ENCODE measurements around the gene RPP25L. TPM values are rescaled to one million over a fixed set of nuclear protein-coding genes. Genes with fewer than 3 reads are reported as not detected.

Gene RPP25L
- polyA plus RNA-seq (2013): 16.8 and 17.4 TPM in 2 replicates

- DNase-seq: peak; percentile 84 to 96
Measured at GRCh38 chr9:34611811-34612787, at the start of gene RPP25L. Gene RPP25L, minus strand, starts transcription at chr9:34612097. Its CDS starts 801 bp downstream, at chr9:34611296.

GRCh38 chr9:34659592-34660253 lies 47.8 kb upstream of the RPP25L start:
- peaks cover under 1% of the 10 kb centered on the region for H3K79me2 ChIP-seq (ENCODE audit: control insufficient read depth, insufficient read depth, low read length, poor library complexity)
- H3K27ac ChIP-seq (ENCODE audit: low read depth, low read length): no peak overlapping the region
- peaks cover 3% of the 10 kb centered on the region for H3K9me3 ChIP-seq (ENCODE audit: insufficient read depth, low read depth, low read length)
- H3K4ac ChIP-seq (ENCODE audit: low read depth, low read length): no peak overlapping the region
- no peak overlapping the region for H3K18ac ChIP-seq (ENCODE audit: low read length)
- H3K36me3 ChIP-seq (ENCODE audit: control insufficient read depth in 1 of 2, insufficient read depth in 2 of 2, low read length in 2 of 2): peaks cover 0 to 3% of the 10 kb centered on the region in 2 experiments
- no peak overlapping the region for H4K8ac ChIP-seq (ENCODE audit: low read depth, low read length)
- no peak overlapping the region for H2AK5ac ChIP-seq (ENCODE audit: low read length)
- no peak overlapping the region for H3K23ac ChIP-seq (ENCODE audit: low read length)
- H3K4me1 ChIP-seq (ENCODE audit: control insufficient read depth in 1 of 2, insufficient read depth in 2 of 2, low read length in 2 of 2): peaks cover 2 to 3% of the 10 kb centered on the region in 2 experiments
- H3K27me3 ChIP-seq (ENCODE audit: insufficient read depth, low read length): no peaks in the 10 kb centered on the region
- no peak overlapping the region for H2AFZ ChIP-seq (ENCODE audit: insufficient read depth, low read length, poor library complexity)
- no peak overlapping the region for H2BK5ac ChIP-seq (ENCODE audit: low read depth, low read length, poor library complexity)
- H2BK120ac ChIP-seq (ENCODE audit: insufficient read depth, low read length, poor library complexity): no peak overlapping the region
- H4K12ac ChIP-seq (ENCODE audit: low read depth, low read length): no peak overlapping the region
- peak; percentile 92 to 97 for DNase-seq
- H3K9ac ChIP-seq (ENCODE audit: low read length): no peak overlapping the region
- no peak overlapping the region for H3K4me3 ChIP-seq (ENCODE audit: low read depth, low read length)
- H3K79me1 ChIP-seq (ENCODE audit: low read length): no peaks in the 10 kb centered on the region
- no peak overlapping the region for H4K91ac ChIP-seq (ENCODE audit: low read depth, low read length)
- H3K4me2 ChIP-seq (ENCODE audit: low read length): no peak overlapping the region
- no peak overlapping the region for H2BK12ac ChIP-seq (ENCODE audit: low read length)
- no peak overlapping the region for H3K14ac ChIP-seq (ENCODE audit: low read length)
- WGBS (ENCODE audit: extremely low coverage, insufficient coverage, insufficient read length): no CpG with 5 or more reads among the region's 8 CpGs

More at GRCh38 chr9:34611811-34612787, at the start of gene RPP25L:
- Histone ChIP-seq H3K79me2 (ENCODE audit: control insufficient read depth, insufficient read depth, low read length, poor library complexity) (peaks cover 8% of the 10 kb centered on the region), H3K79me1 (ENCODE audit: low read length) (peaks cover 8% of the 10 kb centered on the region), H2BK120ac (ENCODE audit: insufficient read depth, low read length, poor library complexity) (peak within 1 kb of the TSS; percentile 50), H3K36me3 (ENCODE audit: control insufficient read depth in 1 of 2, insufficient read depth in 2 of 2, low read length in 2 of 2) (peaks cover 2 to 4% of the 10 kb centered on the region in 2 experiments), H4K8ac (ENCODE audit: low read depth, low read length) (peak within 1 kb of the TSS; percentile 72), H4K91ac (ENCODE audit: low read depth, low read length) (peak within 1 kb of the TSS; percentile 65), H2BK12ac (ENCODE audit: low read length) (no peak within 1 kb of the TSS), H3K4ac (ENCODE audit: low read depth, low read length) (peak within 1 kb of the TSS; percentile 12), H2AK5ac (ENCODE audit: low read length) (peak within 1 kb of the TSS; percentile 19), H4K12ac (ENCODE audit: low read depth, low read length) (peak within 1 kb of the TSS; percentile 67), H3K27me3 (ENCODE audit: insufficient read depth, low read length) (no peaks in the 10 kb centered on the region), H3K23ac (ENCODE audit: low read length) (no peak within 1 kb of the TSS), H3K14ac (ENCODE audit: low read length) (peak within 1 kb of the TSS; percentile 66), H3K4me3 (ENCODE audit: low read depth, low read length) (peak within 1 kb of the TSS; percentile 83), H3K18ac (ENCODE audit: low read length) (peak within 1 kb of the TSS; percentile 64), H3K27ac (ENCODE audit: low read depth, low read length) (no peak within 1 kb of the TSS), H3K9me3 (ENCODE audit: insufficient read depth, low read depth, low read length) (no peaks in the 10 kb centered on the region), H3K9ac (ENCODE audit: low read length) (peak within 1 kb of the TSS; percentile 70), H3K4me2 (ENCODE audit: low read length) (peak within 1 kb of the TSS; percentile 67), H2AFZ (ENCODE audit: insufficient read depth, low read length, poor library complexity) (peak within 1 kb of the TSS; percentile 81), H2BK5ac (ENCODE audit: low read depth, low read length, poor library complexity) (no peak within 1 kb of the TSS), H3K4me1 (ENCODE audit: control insufficient read depth in 1 of 2, insufficient read depth in 2 of 2, low read length in 2 of 2) (peaks cover 6 to 10% of the 10 kb centered on the region in 2 experiments)
- WGBS (ENCODE audit: extremely low coverage, insufficient coverage, insufficient read length): no CpG with 5 or more reads among the region's 77 CpGs

GRCh38 chr9:34658461-34658860 lies 46.6 kb upstream of the RPP25L start:
- H3K4ac ChIP-seq (ENCODE audit: low read depth, low read length): no peak overlapping the region
- no peak overlapping the region for H3K14ac ChIP-seq (ENCODE audit: low read length)
- no peak overlapping the region for H3K9ac ChIP-seq (ENCODE audit: low read length)
- peaks cover 0 to 3% of the 10 kb centered on the region in 2 experiments for H3K36me3 ChIP-seq (ENCODE audit: control insufficient read depth in 1 of 2, insufficient read depth in 2 of 2, low read length in 2 of 2)
- H3K79me1 ChIP-seq (ENCODE audit: low read length): peaks cover 1% of the 10 kb centered on the region
- H2AK5ac ChIP-seq (ENCODE audit: low read length): no peak overlapping the region
- no peak overlapping the region for H4K12ac ChIP-seq (ENCODE audit: low read depth, low read length)
- no peak overlapping the region for H4K8ac ChIP-seq (ENCODE audit: low read depth, low read length)
- peaks cover 2 to 5% of the 10 kb centered on the region in 2 experiments for H3K4me1 ChIP-seq (ENCODE audit: control insufficient read depth in 1 of 2, insufficient read depth in 2 of 2, low read length in 2 of 2)
- H3K27me3 ChIP-seq (ENCODE audit: insufficient read depth, low read length): no peaks in the 10 kb centered on the region
- H2BK120ac ChIP-seq (ENCODE audit: insufficient read depth, low read length, poor library complexity): no peak overlapping the region
- H3K23ac ChIP-seq (ENCODE audit: low read length): no peak overlapping the region
- H4K91ac ChIP-seq (ENCODE audit: low read depth, low read length): no peak overlapping the region
- no peak overlapping the region for H2AFZ ChIP-seq (ENCODE audit: insufficient read depth, low read length, poor library complexity)
- H3K4me2 ChIP-seq (ENCODE audit: low read length): no peak overlapping the region
- H2BK12ac ChIP-seq (ENCODE audit: low read length): no peak overlapping the region
- H3K79me2 ChIP-seq (ENCODE audit: control insufficient read depth, insufficient read depth, low read length, poor library complexity): no peaks in the 10 kb centered on the region
- H3K18ac ChIP-seq (ENCODE audit: low read length): no peak overlapping the region
- DNase-seq: no peak
- H3K4me3 ChIP-seq (ENCODE audit: low read depth, low read length): peak overlapping the region; percentile 34
- no peak overlapping the region for H2BK5ac ChIP-seq (ENCODE audit: low read depth, low read length, poor library complexity)
- H3K9me3 ChIP-seq (ENCODE audit: insufficient read depth, low read depth, low read length): peaks cover 3% of the 10 kb centered on the region
- no CpG with 5 or more reads among the region's 14 CpGs for WGBS (ENCODE audit: extremely low coverage, insufficient coverage, insufficient read length)
- H3K27ac ChIP-seq (ENCODE audit: low read depth, low read length): no peak overlapping the region

- Histone ChIP-seq H3K27me3 (ENCODE audit: insufficient read depth, low read length) (no peaks in the 10 kb centered on the region), H4K91ac (ENCODE audit: low read depth, low read length) (no peak overlapping the region), H4K12ac (ENCODE audit: low read depth, low read length) (no peak overlapping the region), H2BK120ac (ENCODE audit: insufficient read depth, low read length, poor library complexity) (no peak overlapping the region), H3K4me2 (ENCODE audit: low read length) (no peak overlapping the region), H2AK5ac (ENCODE audit: low read length) (no peak overlapping the region), H2BK5ac (ENCODE audit: low read depth, low read length, poor library complexity) (no peak overlapping the region), H2BK12ac (ENCODE audit: low read length) (no peak overlapping the region), H3K4me3 (ENCODE audit: low read depth, low read length) (no peak overlapping the region), H3K36me3 (ENCODE audit: control insufficient read depth in 1 of 2, insufficient read depth in 2 of 2, low read length in 2 of 2) (peaks cover 0 to 3% of the 10 kb centered on the region in 2 experiments), H3K9ac (ENCODE audit: low read length) (no peak overlapping the region), H3K79me2 (ENCODE audit: control insufficient read depth, insufficient read depth, low read length, poor library complexity) (no peaks in the 10 kb centered on the region), H3K4me1 (ENCODE audit: control insufficient read depth in 1 of 2, insufficient read depth in 2 of 2, low read length in 2 of 2) (peaks cover 16 to 18% of the 10 kb centered on the region in 2 experiments), H3K79me1 (ENCODE audit: low read length) (peaks cover 3% of the 10 kb centered on the region), H4K8ac (ENCODE audit: low read depth, low read length) (no peak overlapping the region), H3K4ac (ENCODE audit: low read depth, low read length) (no peak overlapping the region), H2AFZ (ENCODE audit: insufficient read depth, low read length, poor library complexity) (no peak overlapping the region), H3K27ac (ENCODE audit: low read depth, low read length) (no peak overlapping the region), H3K14ac (ENCODE audit: low read length) (no peak overlapping the region), H3K23ac (ENCODE audit: low read length) (no peak overlapping the region), H3K9me3 (ENCODE audit: insufficient read depth, low read depth, low read length) (peaks cover 3% of the 10 kb centered on the region), H3K18ac (ENCODE audit: low read length) (no peak overlapping the region)
- WGBS (ENCODE audit: extremely low coverage, insufficient coverage, insufficient read length): no CpG with 5 or more reads among the region's 5 CpGs
- no peak for DNase-seq
Measured at GRCh38 chr9:34656992-34657391, 45.1 kb upstream of the RPP25L start.

Data from trophoblast cell (in vitro differentiated cells and primary cell).